SH-SY5Y (cell line): ENCODE measurements around the gene SLC2A11.

Experiments used
- GATA2 ChIP-seq: IDR thresholded peaks from 2 replicates; pipeline ENCODE4 v1.6.1; 2011; ENCODE audit warnings: mild to moderate bottlenecking, low read depth, low read length
- GATA3 ChIP-seq: IDR thresholded peaks from 2 replicates; pipeline ENCODE4 v1.6.1; 2011; ENCODE audit warnings: low read depth, mild to moderate bottlenecking, low read length, moderate library complexity

GRCh38 chr22:23847991-23848864 is 9.4 kb upstream of the SLC2A11 start:
- TF ChIP-seq GATA3 = no peak
- TF ChIP-seq GATA2 = no peak
